ENCODE results near the gene SNX18. TPM values are rescaled to one million over a fixed set of nuclear protein-coding genes. Genes with fewer than 3 reads are reported as not detected.

Gene SNX18
- polyA plus RNA-seq, 3 donors, result 30.9 to 34.6 (median 33.0) TPM

GRCh38 chr5:54577937-54578653 lies 60.5 kb downstream of the SNX18 start:
- no peak for DNase-seq (ENCODE audit: low read depth in 3 of 3, low spot score in 2 of 3)

- DNase-seq (ENCODE audit: low read depth in 3 of 3, low spot score in 2 of 3), result no peak
Measured at GRCh38 chr5:54579591-54580295, 62.2 kb downstream of the SNX18 start.

GRCh38 chr5:54580997-54581811 lies 63.6 kb downstream of the SNX18 start:
- no peak for DNase-seq (ENCODE audit: low read depth in 3 of 3, low spot score in 2 of 3)

- no peak for DNase-seq (ENCODE audit: low read depth in 3 of 3, low spot score in 2 of 3)
Measured at GRCh38 chr5:54581831-54582548, 64.4 kb downstream of the SNX18 start.

GRCh38 chr5:54586336-54586735 lies 68.8 kb downstream of the SNX18 start:
- DNase-seq (ENCODE audit: low read depth in 3 of 3, low spot score in 2 of 3), result no peak

- DNase-seq (ENCODE audit: low read depth in 3 of 3, low spot score in 2 of 3), result no peak
Measured at GRCh38 chr5:54589786-54590185, 72.2 kb downstream of the SNX18 start.

- no peak for DNase-seq (ENCODE audit: low read depth in 3 of 3, low spot score in 2 of 3)
Measured at GRCh38 chr5:54590824-54591223, 73.3 kb downstream of the SNX18 start.

GRCh38 chr5:54593779-54594178 lies 76.2 kb downstream of the SNX18 start:
- DNase-seq (ENCODE audit: low read depth in 3 of 3, low spot score in 2 of 3), result no peak

- no peak for DNase-seq (ENCODE audit: low read depth in 3 of 3, low spot score in 2 of 3)
Measured at GRCh38 chr5:54594181-54594580, 76.6 kb downstream of the SNX18 start.

GRCh38 chr5:54595721-54596120 lies 78.2 kb downstream of the SNX18 start:
- no peak for DNase-seq (ENCODE audit: low read depth in 3 of 3, low spot score in 2 of 3)

Other genes starting within 250 kb of the SNX18 start
- gene ARL15, start 207.2 kb upstream of the SNX18 start, polyA plus RNA-seq (ENCODE audit: insufficient read length in 3 of 3), result 10 to 100 TPM; 30.6 to 34.0 (median 33.1) TPM
- under 1 TPM; 0.15 to 0.61 (median 0.28) TPM for gene HSPB3, start 62.1 kb upstream of the SNX18 start, polyA plus RNA-seq (ENCODE audit: insufficient read length in 3 of 3)